HPDE6-E6E7 (cell line): ENCODE results near the gene PLXDC1.
A peak's percentile ranks its signal among the peaks of the same experiment; 100 is the strongest.
"Not testable (repeated sequence)": the region's sequence is repeated elsewhere in the genome, so short reads cannot be mapped to it uniquely, and the experiment has no call there.

Source experiments
- DNase-seq: peaks from one replicate; pipeline ENCODE4 v3.0.0; 2011; ENCODE audit warnings: missing footprints; ENCODE audit errors: extremely low spot score

Gene PLXDC1

DNA sequence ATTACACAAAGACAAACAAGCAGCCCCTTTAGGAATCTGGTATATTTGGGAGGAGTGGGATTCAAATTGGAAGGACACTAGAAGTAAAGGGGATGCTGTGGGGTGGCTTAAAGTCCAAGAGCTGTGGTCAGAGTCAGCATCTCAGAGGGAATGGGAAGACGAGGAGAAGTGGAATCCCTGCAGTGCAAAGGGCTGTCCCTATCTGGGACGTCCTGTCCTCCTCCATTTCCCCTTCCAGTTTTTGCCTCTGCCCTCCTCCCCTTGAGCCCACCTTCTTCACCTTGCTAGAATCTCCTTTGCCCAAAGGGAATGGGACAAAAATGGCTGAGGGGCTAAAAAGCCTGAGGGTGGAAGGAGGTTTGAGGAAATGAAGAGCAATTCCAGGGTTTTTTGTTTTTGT, 4.2 kb upstream of the PLXDC1 start:
- no peak for DNase-seq

GRCh38 chr17:39153599-39154051, 2.2 kb upstream of the PLXDC1 start:
- DNase-seq, result peak; percentile 57

- no peak for DNase-seq
These were observed 744 bp upstream of the PLXDC1 start for GRCh38 chr17:39151943-39152818.

DNA sequence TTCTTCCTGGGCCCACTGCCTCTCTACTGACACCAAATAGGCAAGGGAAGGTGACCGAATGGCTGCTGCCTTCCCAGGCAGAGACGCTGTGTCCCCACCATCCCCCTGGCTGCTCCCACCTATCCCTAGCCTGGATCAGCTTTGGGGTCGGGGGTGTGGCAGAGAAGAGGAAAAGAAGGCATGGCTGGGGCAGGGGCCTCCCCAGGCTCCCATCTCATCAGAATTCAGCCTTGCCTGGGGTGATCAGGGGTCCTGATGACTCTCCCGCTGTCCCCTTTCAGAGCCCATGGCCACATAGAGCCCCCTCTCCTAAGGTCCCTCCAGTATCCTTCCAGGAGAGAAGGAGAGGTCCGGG, 665 bp downstream of the PLXDC1 start:
- DNase-seq, result no peak

DNA sequence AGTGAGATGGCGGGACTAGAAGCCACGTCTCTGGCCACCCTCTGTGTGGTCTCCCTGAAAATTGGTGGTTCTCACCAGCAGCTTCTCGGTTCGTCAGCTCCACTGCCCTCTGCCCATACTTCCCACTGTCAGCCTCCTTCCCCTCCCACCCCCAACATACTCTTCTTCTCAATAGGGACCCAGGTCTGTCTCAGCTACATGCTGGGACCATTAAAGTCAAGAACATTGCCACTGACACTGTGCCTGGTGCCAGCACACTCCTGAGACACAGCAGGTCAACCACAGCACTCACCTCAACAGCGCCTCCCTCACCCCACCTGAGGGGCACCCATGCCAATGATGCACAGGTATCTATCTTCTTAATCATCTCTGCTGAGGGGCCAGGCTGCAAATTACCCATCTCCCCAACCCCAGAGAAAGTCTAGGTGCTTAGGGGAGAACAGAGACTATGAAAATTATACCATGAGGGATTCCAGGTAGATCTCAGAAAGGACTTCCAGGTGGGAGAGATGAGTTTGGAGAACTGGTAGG, 1.3 kb downstream of the PLXDC1 start:
- DNase-seq, result no peak

- no peak for DNase-seq
These were observed 3.9 kb downstream of the PLXDC1 start for GRCh38 chr17:39147221-39148185.

- no peak for DNase-seq
These were observed 5.2 kb downstream of the PLXDC1 start for GRCh38 chr17:39146273-39146672.

DNA sequence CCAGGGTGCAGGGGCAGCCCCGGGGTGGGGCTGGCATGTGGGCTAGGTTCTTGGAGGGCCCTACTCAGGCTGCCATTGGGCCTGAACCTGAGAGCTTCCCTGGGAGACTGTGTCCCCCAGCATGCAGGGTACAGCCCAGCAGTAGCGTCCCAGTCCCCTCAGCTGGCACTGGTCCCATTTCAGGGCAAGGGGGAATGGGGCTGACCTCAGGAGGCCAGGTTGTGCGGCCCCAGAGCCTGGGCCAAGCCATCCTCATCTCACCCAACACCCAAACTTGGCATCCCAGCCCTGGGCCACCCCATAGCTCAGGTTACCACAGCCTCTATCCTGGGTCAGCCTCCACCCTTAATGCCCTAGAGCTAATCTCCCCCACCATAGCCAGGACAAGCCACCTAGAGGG, 6.3 kb downstream of the PLXDC1 start:
- DNase-seq, result no peak

- DNase-seq, result peak; percentile 43
These were observed 7.0 kb downstream of the PLXDC1 start for GRCh38 chr17:39144416-39144840.

DNA sequence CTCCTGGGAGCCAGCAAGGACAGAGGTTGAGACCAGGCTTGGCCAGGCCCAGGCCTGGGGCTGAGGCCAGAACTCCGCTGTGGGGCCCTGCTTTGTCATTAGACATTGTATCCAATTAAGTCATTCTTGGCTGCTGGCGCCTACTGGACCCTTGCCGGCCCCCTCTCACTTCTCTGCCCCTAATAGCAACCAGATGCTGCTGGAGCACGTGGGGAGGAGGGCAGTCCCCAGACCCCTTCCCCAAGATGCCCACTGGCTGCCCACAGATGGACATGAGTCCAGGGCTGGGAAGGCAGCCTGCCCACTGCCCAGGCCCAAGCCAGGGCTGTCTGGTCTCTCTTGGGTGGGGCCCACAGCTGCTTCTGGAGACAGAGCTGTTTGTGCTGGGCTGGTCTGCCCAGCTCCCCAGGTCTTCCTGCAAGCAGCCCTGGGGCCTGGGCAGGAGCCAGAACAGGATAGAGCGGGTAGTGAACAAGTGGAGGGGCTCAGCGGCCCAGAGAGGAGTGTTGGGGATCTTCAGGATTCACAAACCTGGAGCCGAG, 7.8 kb downstream of the PLXDC1 start:
- DNase-seq, result no peak

- no peak for DNase-seq
These were observed 9.3 kb downstream of the PLXDC1 start for GRCh38 chr17:39141915-39142664.

GRCh38 chr17:39141294-39141693, 10.1 kb downstream of the PLXDC1 start:
- no peak for DNase-seq

DNA sequence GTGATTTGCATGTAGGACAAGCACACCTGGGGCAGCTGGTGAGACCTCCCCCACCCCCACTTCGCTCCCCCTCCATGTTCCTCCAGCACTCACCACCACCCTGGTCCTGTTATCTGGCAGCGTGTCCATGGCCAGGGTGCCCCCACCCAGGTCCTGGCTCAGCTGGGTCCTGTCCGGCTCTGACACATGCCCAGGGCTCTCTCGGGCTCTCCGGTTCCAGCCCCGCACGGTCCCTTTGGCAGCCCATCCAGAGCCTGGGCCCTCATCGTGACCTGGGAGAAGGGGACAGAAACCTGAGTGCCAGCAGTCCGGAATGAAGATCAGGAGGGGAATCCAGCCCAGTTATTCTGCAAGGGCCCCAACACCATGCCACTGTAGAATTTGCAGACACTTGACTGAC, 11.9 kb downstream of the PLXDC1 start:
- no peak for DNase-seq

DNA sequence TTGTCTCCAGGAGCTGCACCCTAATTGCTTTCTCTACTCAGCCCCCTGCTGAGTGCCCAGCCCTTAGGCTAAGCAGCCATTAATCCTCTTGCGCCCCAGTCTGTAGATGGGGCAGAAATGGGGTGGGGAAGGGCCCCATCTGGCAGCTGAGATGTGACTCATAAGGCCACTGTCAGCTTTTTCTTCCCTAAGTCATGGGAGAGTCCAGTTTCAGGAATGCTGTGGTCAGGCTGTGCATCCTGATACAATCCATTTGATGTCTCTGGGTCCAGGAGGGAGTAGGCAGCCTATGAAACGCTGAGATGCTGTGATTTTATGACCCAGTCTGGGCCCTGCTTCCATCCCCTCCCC, 12.3 kb downstream of the PLXDC1 start:
- peak; percentile 70 for DNase-seq

GRCh38 chr17:39138431-39139160, 12.8 kb downstream of the PLXDC1 start:
- no peak for DNase-seq

- no peak for DNase-seq
These were observed 16.6 kb downstream of the PLXDC1 start for GRCh38 chr17:39134878-39135277.

DNA sequence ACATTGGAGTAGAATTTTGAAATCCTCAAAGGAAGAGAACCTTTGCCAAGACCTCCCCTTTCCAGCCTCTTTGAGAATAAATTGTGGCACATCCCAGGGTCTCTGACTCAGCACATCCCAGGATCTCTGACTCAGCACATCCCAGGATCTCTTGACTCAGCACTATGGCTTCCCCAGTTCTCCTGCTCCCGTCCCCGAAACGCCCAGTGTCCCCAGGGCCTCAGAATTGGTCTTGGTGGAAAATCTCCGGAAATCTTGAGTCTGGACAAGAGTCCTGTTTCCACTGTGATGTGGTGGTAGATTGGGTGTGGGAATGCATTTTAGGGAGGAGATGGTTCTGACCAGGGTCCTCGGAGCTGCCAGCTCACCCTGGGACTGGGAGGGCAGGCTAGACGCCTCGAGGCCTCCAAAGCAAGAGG, 19.2 kb downstream of the PLXDC1 start:
- no peak for DNase-seq

- no peak for DNase-seq
These were observed 19.8 kb downstream of the PLXDC1 start for GRCh38 chr17:39131616-39132015.

DNA sequence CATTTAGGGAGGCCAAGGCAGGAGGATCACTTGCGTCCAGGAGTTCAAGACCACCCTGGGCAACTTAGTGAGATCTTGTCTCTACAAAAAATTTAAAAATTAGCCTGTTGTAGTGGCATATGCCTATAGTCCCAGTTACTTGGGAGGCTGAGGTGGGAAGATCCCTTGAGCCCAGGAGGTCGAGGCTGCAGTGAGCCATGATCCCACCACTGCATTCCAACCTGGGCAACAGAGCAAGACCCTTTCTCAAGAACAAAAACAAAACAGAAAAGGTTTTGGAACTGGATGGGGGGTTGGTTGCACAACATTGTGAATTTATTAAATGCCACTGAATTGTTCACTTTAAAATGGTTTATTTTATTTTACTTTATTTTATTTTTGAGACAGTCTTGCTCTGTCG, 21.2 kb downstream of the PLXDC1 start:
- DNase-seq, result no peak

DNA sequence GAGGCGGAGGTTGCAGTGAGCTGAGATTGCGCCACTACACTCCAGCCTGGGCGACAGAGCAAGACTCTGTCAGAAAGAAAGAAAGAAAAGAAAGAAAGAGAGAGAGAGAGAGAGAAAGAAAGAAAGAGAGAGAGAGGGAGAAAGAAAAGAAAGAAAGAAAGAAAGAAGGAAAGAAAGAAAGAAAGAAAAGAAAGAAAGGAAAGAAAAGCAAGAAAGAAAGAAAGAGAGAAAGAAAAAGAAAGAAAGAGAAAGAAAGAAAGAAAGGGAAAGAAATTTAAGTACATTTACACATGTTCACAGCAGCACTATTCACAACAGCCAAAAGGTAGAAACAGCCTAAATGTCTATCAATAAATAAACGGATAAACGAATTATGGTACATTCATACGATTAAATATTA, 21.9 kb downstream of the PLXDC1 start:
- DNase-seq, result not testable (repeated sequence)

GRCh38 chr17:39126436-39126835, 25.0 kb downstream of the PLXDC1 start:
- DNase-seq, result no peak
